OCI-LY1 (cell line): Measurements from ENCODE around the gene RAPGEF6.

Experiments
- H2AFZ ChIP-seq: fragments of 200-600 bp; sonication (generic), shearing (Covaris generic); 2 replicates; pipeline ENCODE4 v1.6.0; 2014; ENCODE audit warnings: antibody characterized with exemption, mild to moderate bottlenecking, low read length
- H3F3A ChIP-seq: fragments of 200-600 bp; sonication (generic), shearing (Covaris generic); 2 replicates; pipeline ENCODE4 v1.6.0; 2014; ENCODE audit warnings: mild to moderate bottlenecking, antibody characterized with exemption, low read length, moderate library complexity; ENCODE audit not compliant: insufficient read depth
- H3K27ac ChIP-seq: fragments of 200-600 bp; sonication (generic); 2 replicates; pipeline ENCODE4 v1.5.1; 2014; ENCODE audit warnings: low read length, mixed run types, mild to moderate bottlenecking, low read depth; ENCODE audit not compliant: poor library complexity, severe bottlenecking
- H3K27me3 ChIP-seq: fragments of 200-600 bp; sonication (generic); 2 replicates; pipeline ENCODE4 v1.6.0; 2014; ENCODE audit warnings: antibody characterized with exemption, mild to moderate bottlenecking, low read length, moderate library complexity; ENCODE audit not compliant: insufficient read depth
- H3K36me3 ChIP-seq: fragments of 200-600 bp; sonication (generic); 2 replicates; pipeline ENCODE4 v1.6.1; 2014; ENCODE audit warnings: mild to moderate bottlenecking, antibody characterized with exemption, low read length, moderate library complexity, mixed read lengths; ENCODE audit not compliant: insufficient read depth
- H3K4me1 ChIP-seq: fragments of 200-600 bp; sonication (generic); 2 replicates; pipeline ENCODE4 v1.5.1; 2014; ENCODE audit warnings: mild to moderate bottlenecking, low read length, moderate library complexity; ENCODE audit not compliant: insufficient read depth, severe bottlenecking
- H3K4me2 ChIP-seq: fragments of 200-600 bp; sonication (generic), shearing (Covaris generic); 2 replicates; pipeline ENCODE4 v1.6.1; 2014; ENCODE audit warnings: low read length
- H3K4me3 ChIP-seq: fragments of 200-600 bp; sonication (generic); 2 replicates; pipeline ENCODE4 v1.5.1; 2014; ENCODE audit warnings: low read length, low read depth, mild to moderate bottlenecking, mixed read lengths; ENCODE audit not compliant: poor library complexity, severe bottlenecking
- H3K79me2 ChIP-seq: fragments of 200-600 bp; shearing (Covaris generic); 2 replicates; pipeline ENCODE4 v1.6.1; 2016; ENCODE audit warnings: mixed run types, low read length, mixed read lengths; ENCODE audit not compliant: insufficient read depth
- H3K9ac ChIP-seq: fragments of 200-600 bp; sonication (generic), shearing (Covaris generic); 2 replicates; pipeline ENCODE4 v1.6.1; 2014; ENCODE audit warnings: mild to moderate bottlenecking, low read length, mixed read lengths
- H3K9me2 ChIP-seq: fragments of 200-600 bp; sonication (generic), shearing (Covaris generic); 2 replicates; pipeline ENCODE4 v1.6.1; 2014; ENCODE audit warnings: low read depth, mild to moderate bottlenecking, low read length, mixed read lengths
- H3K9me3 ChIP-seq: fragments of 200-600 bp; shearing (Covaris generic); 2 replicates; pipeline ENCODE4 v1.6.1; 2014; ENCODE audit warnings: low read length, mixed read lengths
- H4K20me1 ChIP-seq: fragments of 200-600 bp; sonication (generic), shearing (Covaris generic); 2 replicates; pipeline ENCODE4 v1.6.0; 2016; ENCODE audit warnings: mild to moderate bottlenecking, low read length; ENCODE audit not compliant: insufficient read depth
- CTCF ChIP-seq: fragments of 200-600 bp; sonication (generic), shearing (Covaris generic); IDR thresholded peaks from 2 replicates; pipeline ENCODE4 v1.5.1; 2017; ENCODE audit warnings: mild to moderate bottlenecking, antibody characterized with exemption, low read length, moderate library complexity, mixed read lengths
- EZH2 ChIP-seq: fragments of 200-600 bp; sonication (generic), shearing (Covaris generic); IDR thresholded peaks from 2 replicates; pipeline ENCODE4 v1.8.0; 2017; ENCODE audit warnings: borderline replicate concordance, mixed run types, mild to moderate bottlenecking, antibody characterized with exemption, low read length, moderate library complexity, mixed read lengths

Gene RAPGEF6

DNA sequence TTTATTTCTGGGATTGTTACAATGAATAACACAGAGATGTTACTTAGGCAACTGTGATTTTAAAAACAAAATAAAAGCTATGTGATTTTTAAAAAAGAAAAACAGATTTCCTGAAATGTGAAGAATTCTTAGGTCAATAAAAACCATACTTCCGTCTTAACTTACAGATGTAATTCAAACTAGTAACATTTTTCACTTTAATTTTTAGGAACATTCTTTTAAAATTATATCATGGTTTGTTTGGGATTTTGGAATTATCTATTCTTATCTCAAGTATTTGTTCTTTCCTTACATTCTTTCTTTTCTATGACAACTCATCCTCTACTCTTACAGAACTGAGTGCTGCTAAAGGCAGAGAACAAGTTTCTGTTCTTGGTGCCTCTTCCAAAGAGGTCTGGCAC, 159.5 kb downstream of the RAPGEF6 start:
- Histone ChIP-seq H3K79me2 (no peaks in the 10 kb centered on the region), H3K9ac (no peak overlapping the region), H3K27ac (no peak overlapping the region), H3K4me1 (no peaks in the 10 kb centered on the region), H3K27me3 (no peaks in the 10 kb centered on the region), H3K9me3 (no peaks in the 10 kb centered on the region), H4K20me1 (no peaks in the 10 kb centered on the region), H3F3A (no peaks in the 10 kb centered on the region), H3K36me3 (peaks cover 66% of the 10 kb centered on the region), H3K4me2 (no peak overlapping the region), H3K4me3 (no peak overlapping the region), H2AFZ (no peak overlapping the region), H3K9me2 (no peaks in the 10 kb centered on the region)
- TF ChIP-seq CTCF (no peak), EZH2 (no peak)

GRCh38 chr5:131473731-131474130, 161.3 kb downstream of the RAPGEF6 start:
- H3K4me1 ChIP-seq = no peaks in the 10 kb centered on the region
- H3K4me2 ChIP-seq = no peak overlapping the region
- no peaks in the 10 kb centered on the region for H3K9me2 ChIP-seq
- H3K36me3 ChIP-seq = peaks cover 64% of the 10 kb centered on the region
- no peaks in the 10 kb centered on the region for H3K9me3 ChIP-seq
- H3F3A ChIP-seq = no peaks in the 10 kb centered on the region
- TF ChIP-seq EZH2 = no peak
- no peak for TF ChIP-seq CTCF
- H3K79me2 ChIP-seq = no peaks in the 10 kb centered on the region
- H3K9ac ChIP-seq = no peak overlapping the region
- no peaks in the 10 kb centered on the region for H3K27me3 ChIP-seq
- H4K20me1 ChIP-seq = no peaks in the 10 kb centered on the region
- H2AFZ ChIP-seq = no peak overlapping the region
- H3K4me3 ChIP-seq = no peak overlapping the region
- no peak overlapping the region for H3K27ac ChIP-seq

GRCh38 chr5:131466171-131466766, 168.8 kb downstream of the RAPGEF6 start:
- Histone ChIP-seq H4K20me1 (no peaks in the 10 kb centered on the region), H3K27ac (no peak overlapping the region), H3K27me3 (no peaks in the 10 kb centered on the region), H3K4me3 (no peak overlapping the region), H3K9me2 (no peaks in the 10 kb centered on the region), H3K4me2 (no peak overlapping the region), H3K4me1 (no peaks in the 10 kb centered on the region), H3K9me3 (no peaks in the 10 kb centered on the region), H2AFZ (no peak overlapping the region), H3F3A (no peaks in the 10 kb centered on the region), H3K9ac (no peak overlapping the region), H3K36me3 (peaks cover 75% of the 10 kb centered on the region), H3K79me2 (no peaks in the 10 kb centered on the region)
- no peak for TF ChIP-seq CTCF
